ENCODE measurements around the gene PLPP1. TPM values are rescaled to one million over a fixed set of nuclear protein-coding genes. Genes with fewer than 3 reads are reported as not detected.

Gene PLPP1
- total and polyA plus RNA-seq, 3 donors from 2014 or later = 64.7 to 111 (median 66.7) TPM

- Histone ChIP-seq H3K4me1 (no peaks in the 10 kb centered on the region), H3K9me3 (no peaks in the 10 kb centered on the region), H3K27ac (no peak overlapping the region), H3K36me3 (ENCODE audit: low read depth, missing control alignments) (no peaks in the 10 kb centered on the region), H3K4me3 (no peak overlapping the region), H3K27me3 (no peaks in the 10 kb centered on the region)
- 85 to 96% methylated on average over 2 of the region's 2 CpGs for WGBS, 2 donors
- DNase-seq = no peak
- intact Hi-C loops (cut with DNase I; ENCODE audit: low total_unique reads) = no loop called here
- TF ChIP-seq CTCF (IDR thresholded peaks at IDR 0.05) = no peak
- TF ChIP-seq POLR2A (IDR thresholded peaks at IDR 0.05) = no peak
Measured at GRCh38 chr5:55384072-55384471, 150.7 kb downstream of the PLPP1 start.

GRCh38 chr5:55383254-55383653 lies 151.5 kb downstream of the PLPP1 start:
- TF ChIP-seq POLR2A (IDR thresholded peaks at IDR 0.05) = no peak
- no peak for TF ChIP-seq CTCF (IDR thresholded peaks at IDR 0.05)
- H3K9me3 ChIP-seq = no peaks in the 10 kb centered on the region
- DNase-seq = no peak
- no peak overlapping the region for H3K27ac ChIP-seq
- no peaks in the 10 kb centered on the region for H3K27me3 ChIP-seq
- no peak overlapping the region for H3K4me3 ChIP-seq
- intact Hi-C loops (cut with DNase I; ENCODE audit: low total_unique reads) = no loop called here
- H3K36me3 ChIP-seq (ENCODE audit: low read depth, missing control alignments) = no peaks in the 10 kb centered on the region
- no peaks in the 10 kb centered on the region for H3K4me1 ChIP-seq

GRCh38 chr5:55377810-55378209 lies 157.0 kb downstream of the PLPP1 start:
- Histone ChIP-seq H3K4me3 (no peak overlapping the region), H3K4me1 (no peaks in the 10 kb centered on the region), H3K27me3 (no peaks in the 10 kb centered on the region), H3K27ac (no peak overlapping the region), H3K36me3 (ENCODE audit: low read depth, missing control alignments) (no peaks in the 10 kb centered on the region), H3K9me3 (no peaks in the 10 kb centered on the region)
- 88 to 93% methylated on average over 1 of the region's 1 CpG for whole genome bisulfite sequencing, 2 donors
- no peak for TF ChIP-seq CTCF (IDR thresholded peaks at IDR 0.05)
- no peak for TF ChIP-seq POLR2A (IDR thresholded peaks at IDR 0.05)
- no peak for DNase-seq
- intact Hi-C loops (cut with DNase I; ENCODE audit: low total_unique reads) = no loop called here

Small RNA genes lying within 50 kb of the gene (microRNA-seq; reads per million reads assigned to microRNA genes)
- 0 reads per million in 2 donors for gene MIR5687 (ENCODE audit: borderline number of aligned reads in 2 of 2, borderline replicate concordance in 1 of 2)

Small RNA genes lying within 50 kb of the gene (small RNA-seq; reads per million reads assigned to genes)
- gene MIR5687 = 0 reads per million in 2 donors

Other genes with a start within 250 kb of the PLPP1 start
- gene DHX29, start 227.3 kb downstream of the PLPP1 start, total RNA-seq = 10 to 100 TPM; 19.0 to 26.8 TPM
- gene DHX29, start 227.3 kb downstream of the PLPP1 start, polyA plus RNA-seq (ENCODE audit: insufficient read depth, low read depth, low replicate concordance) = 8.8 TPM
- 100 to 1,000 TPM; 108 to 126 TPM for gene MTREX, start 227.0 kb downstream of the PLPP1 start, total RNA-seq
- gene MTREX, start 227.0 kb downstream of the PLPP1 start, polyA plus RNA-seq (ENCODE audit: insufficient read depth, low read depth, low replicate concordance) = 33.7 TPM
- gene SLC38A9, start 177.4 kb upstream of the PLPP1 start, total RNA-seq = 10 to 100 TPM; 25.3 to 32.1 TPM
- 50.1 TPM for gene SLC38A9, start 177.4 kb upstream of the PLPP1 start, polyA plus RNA-seq (ENCODE audit: insufficient read depth, low read depth, low replicate concordance)
- 100 to 1,000 TPM in 1 of 2 donors, 10 to 100 TPM in 1; 85.8 to 116 TPM for gene DDX4, start 203.1 kb upstream of the PLPP1 start, total RNA-seq
- 165 TPM for gene DDX4, start 203.1 kb upstream of the PLPP1 start, polyA plus RNA-seq (ENCODE audit: insufficient read depth, low read depth, low replicate concordance)

Measured in testis (tissue), 3 donors.